ENCODE data around the gene REEP6. TPM values are rescaled to one million over a fixed set of nuclear protein-coding genes. Genes with fewer than 3 reads are reported as not detected.

REEP6 gene
- total RNA-seq, 1 donor from 2014 or later = 9.7 TPM

GRCh38 chr19:1501200-1501595 is 10.2 kb downstream of the REEP6 start:
- peaks cover 38% of the 10 kb centered on the region for H3K27me3 ChIP-seq (ENCODE audit: control insufficient read depth, insufficient read depth, low read length)
- no peak for DNase-seq (ENCODE audit: low read depth)
- TF ChIP-seq CTCF (IDR thresholded peaks at IDR 0.05; ENCODE audit: insufficient read depth, low read length, poor library complexity, severe bottlenecking) = no peak
- no peak overlapping the region for H3K4me3 ChIP-seq (ENCODE audit: low read depth, low read length)
- no peaks in the 10 kb centered on the region for H3K36me3 ChIP-seq (ENCODE audit: control insufficient read depth, insufficient read depth, low read length)

GRCh38 chr19:1502433-1503088 is 11.6 kb downstream of the REEP6 start:
- H3K36me3 ChIP-seq (ENCODE audit: control insufficient read depth, insufficient read depth, low read length) = no peaks in the 10 kb centered on the region
- no peak for DNase-seq (ENCODE audit: low read depth)
- peaks cover 31% of the 10 kb centered on the region for H3K27me3 ChIP-seq (ENCODE audit: control insufficient read depth, insufficient read depth, low read length)
- H3K4me3 ChIP-seq (ENCODE audit: low read depth, low read length) = no peak overlapping the region
- TF ChIP-seq CTCF (IDR thresholded peaks at IDR 0.05; ENCODE audit: insufficient read depth, low read length, poor library complexity, severe bottlenecking) = no peak

- peak; percentile 73 for TF ChIP-seq CTCF (IDR thresholded peaks at IDR 0.05; ENCODE audit: insufficient read depth, low read length, poor library complexity, severe bottlenecking)
- no peak for DNase-seq (ENCODE audit: low read depth)
- H3K27me3 ChIP-seq (ENCODE audit: control insufficient read depth, insufficient read depth, low read length) = peaks cover 28% of the 10 kb centered on the region
- H3K4me3 ChIP-seq (ENCODE audit: low read depth, low read length) = no peak overlapping the region
- no peaks in the 10 kb centered on the region for H3K36me3 ChIP-seq (ENCODE audit: control insufficient read depth, insufficient read depth, low read length)
These were observed 12.3 kb downstream of the REEP6 start for GRCh38 chr19:1503089-1503924.

GRCh38 chr19:1503925-1504773 is 13.2 kb downstream of the REEP6 start:
- DNase-seq (ENCODE audit: low read depth) = no peak
- peaks cover 28% of the 10 kb centered on the region for H3K27me3 ChIP-seq (ENCODE audit: control insufficient read depth, insufficient read depth, low read length)
- no peaks in the 10 kb centered on the region for H3K36me3 ChIP-seq (ENCODE audit: control insufficient read depth, insufficient read depth, low read length)
- no peak overlapping the region for H3K4me3 ChIP-seq (ENCODE audit: low read depth, low read length)
- TF ChIP-seq CTCF (IDR thresholded peaks at IDR 0.05; ENCODE audit: insufficient read depth, low read length, poor library complexity, severe bottlenecking) = no peak

- Histone ChIP-seq H3K36me3 (ENCODE audit: control insufficient read depth, insufficient read depth, low read length) (no peaks in the 10 kb centered on the region), H3K4me3 (ENCODE audit: low read depth, low read length) (no peak overlapping the region), H3K27me3 (ENCODE audit: control insufficient read depth, insufficient read depth, low read length) (peaks cover 28% of the 10 kb centered on the region)
- no peak for DNase-seq (ENCODE audit: low read depth)
- TF ChIP-seq CTCF (IDR thresholded peaks at IDR 0.05; ENCODE audit: insufficient read depth, low read length, poor library complexity, severe bottlenecking) = no peak
These were observed 14.0 kb downstream of the REEP6 start for GRCh38 chr19:1505012-1505411.
